Stimulated activated CD8-positive, alpha-beta memory T cell treated with anti-CD3 and anti-CD28 coated beads, Interleukin-4, amount 100 ng/mL, for 24 hours (primary cell): ENCODE data around the gene RNF152.
"Not testable (repeated sequence)": the region's sequence is repeated elsewhere in the genome, so short reads cannot be mapped to it uniquely, and the experiment has no call there.

Source experiments
- DNase-seq: peaks from one replicate; pipeline ENCODE4 v3.0.0-alpha.2; 2020; ENCODE audit warnings: low read depth

The RNF152 gene

GRCh38 chr18:61817086-61817485 is 75.7 kb downstream of the RNF152 start:
- no peak for DNase-seq

GRCh38 chr18:61815885-61816470 is 76.8 kb downstream of the RNF152 start:
- DNase-seq, result no peak

- DNase-seq, result no peak
Observed at GRCh38 chr18:61808286-61808685, 84.5 kb downstream of the RNF152 start.

- DNase-seq, result no peak
Observed at GRCh38 chr18:61803393-61803792, 89.4 kb downstream of the RNF152 start.

- DNase-seq, result no peak
Observed at GRCh38 chr18:61797696-61798590, 94.9 kb downstream of the RNF152 start.

GRCh38 chr18:61791031-61791430 is 101.8 kb downstream of the RNF152 start:
- no peak for DNase-seq

- not testable (repeated sequence) for DNase-seq
Observed at GRCh38 chr18:61787011-61787670, 105.7 kb downstream of the RNF152 start.

- DNase-seq, result no peak
Observed at GRCh38 chr18:61785588-61785987, 107.2 kb downstream of the RNF152 start.

- DNase-seq, result no peak
Observed at GRCh38 chr18:61784834-61785233, 108.0 kb downstream of the RNF152 start.

GRCh38 chr18:61782545-61782944 is 110.3 kb downstream of the RNF152 start:
- no peak for DNase-seq

- not testable (repeated sequence) for DNase-seq
Observed at GRCh38 chr18:61776201-61776600, 116.6 kb downstream of the RNF152 start.

- DNase-seq, result no peak
Observed at GRCh38 chr18:61774846-61775245, 118.0 kb downstream of the RNF152 start.

- DNase-seq, result no peak
Observed at GRCh38 chr18:61772293-61772848, 120.4 kb downstream of the RNF152 start.

- no peak for DNase-seq
Observed at GRCh38 chr18:61771861-61772260, 120.9 kb downstream of the RNF152 start.

- DNase-seq, result no peak
Observed at GRCh38 chr18:61770279-61770678, 122.5 kb downstream of the RNF152 start.

GRCh38 chr18:61766266-61766884 is 126.4 kb downstream of the RNF152 start:
- DNase-seq, result no peak

- no peak for DNase-seq
Observed at GRCh38 chr18:61765097-61765496, 127.7 kb downstream of the RNF152 start.

GRCh38 chr18:61764381-61764780 is 128.4 kb downstream of the RNF152 start:
- DNase-seq, result no peak

- DNase-seq, result no peak
Observed at GRCh38 chr18:61761875-61762274, 130.9 kb downstream of the RNF152 start.
